Fibroblast of upper back skin (primary cell): ENCODE measurements around the gene SLC34A1.
"Not testable (repeated sequence)": the region's sequence is repeated elsewhere in the genome, so short reads cannot be mapped to it uniquely, and the experiment has no call there.

Experiments
- DNase-seq: peaks from one replicate; pipeline ENCODE4 v3.0.0-alpha.2; 2013

SLC34A1 gene

DNA sequence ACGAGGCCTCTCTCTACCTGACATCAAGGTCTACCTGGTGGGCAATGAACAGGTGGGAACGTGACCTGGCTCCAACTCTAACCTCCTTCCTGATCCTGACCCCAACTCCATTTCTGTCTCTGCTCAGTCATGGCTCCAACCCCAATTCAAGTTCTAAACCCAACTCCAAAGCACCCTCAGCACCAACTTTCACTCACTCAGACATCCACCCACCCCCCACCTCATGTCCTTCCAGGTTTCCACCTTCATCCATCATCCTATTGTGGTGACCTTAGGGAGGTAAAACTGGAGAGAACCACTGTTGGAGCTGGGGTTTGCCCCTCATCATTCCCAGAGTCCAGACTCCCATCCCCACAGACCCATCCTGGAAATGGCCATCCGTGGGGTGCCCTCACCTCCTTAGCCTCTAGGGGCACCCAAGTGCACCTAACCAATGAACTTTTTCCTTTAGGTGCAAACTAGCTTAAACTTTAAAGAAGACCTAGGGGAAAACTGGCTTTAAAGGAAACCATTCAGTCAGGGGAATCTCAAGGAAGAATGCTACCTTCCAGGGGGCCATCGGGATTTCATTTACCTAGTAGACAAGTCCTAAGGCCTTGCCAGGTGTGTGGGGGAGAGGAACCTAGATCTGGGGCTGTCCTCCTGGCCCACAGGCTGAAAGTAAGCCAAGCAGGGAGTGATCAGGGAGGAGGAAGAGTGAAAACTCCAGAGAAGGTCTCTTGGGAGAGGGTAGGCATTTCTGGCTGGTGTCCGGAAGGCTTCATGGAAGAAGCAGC, 15.2 kb upstream of the SLC34A1 start:
- DNase-seq, result peak; percentile 13

DNA sequence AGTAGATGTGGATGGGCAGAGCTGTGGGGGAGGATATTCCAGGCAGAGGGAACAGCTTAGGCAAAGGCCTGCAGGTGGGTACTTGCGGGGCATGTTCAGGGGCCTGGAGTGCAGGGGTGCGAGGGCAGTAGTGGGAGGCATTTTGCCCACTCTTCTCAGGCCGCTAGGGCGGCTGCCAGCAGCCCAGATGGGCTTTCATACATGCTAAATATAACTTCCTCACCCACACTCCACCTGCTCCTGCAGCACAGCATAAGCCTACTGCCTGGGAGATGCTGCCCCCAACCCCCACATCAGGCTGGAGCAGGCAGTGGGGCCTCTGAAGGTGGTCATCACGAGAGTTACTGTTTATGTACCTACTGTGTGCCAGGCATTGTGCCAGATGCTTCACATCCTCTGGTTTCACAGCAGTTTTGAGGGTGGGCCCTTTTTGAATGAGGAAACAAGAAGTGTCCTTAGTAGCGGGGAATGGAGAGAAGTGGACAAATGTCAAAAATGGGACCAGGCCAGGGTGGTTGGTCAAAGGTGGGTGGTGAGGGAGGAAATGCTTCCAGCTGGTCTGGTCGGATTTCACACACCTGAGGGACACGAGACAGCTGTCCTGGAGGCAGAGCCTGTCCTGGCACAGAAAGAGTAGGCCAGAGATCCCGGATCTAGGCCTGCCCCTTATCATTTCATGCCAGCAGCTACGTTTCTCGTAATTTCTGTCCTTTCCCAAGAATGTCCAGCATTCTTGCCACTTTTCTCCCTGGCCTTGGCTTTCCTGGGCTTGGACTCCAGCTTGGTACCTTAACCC, 14.4 kb upstream of the SLC34A1 start:
- DNase-seq, result no peak

- peak; percentile 79 for DNase-seq
Measured at GRCh38 chr5:177370488-177371119, 13.6 kb upstream of the SLC34A1 start.

- DNase-seq, result no peak
Measured at GRCh38 chr5:177371120-177372033, 12.9 kb upstream of the SLC34A1 start.

GRCh38 chr5:177372034-177372896, 12.0 kb upstream of the SLC34A1 start:
- DNase-seq, result no peak

DNA sequence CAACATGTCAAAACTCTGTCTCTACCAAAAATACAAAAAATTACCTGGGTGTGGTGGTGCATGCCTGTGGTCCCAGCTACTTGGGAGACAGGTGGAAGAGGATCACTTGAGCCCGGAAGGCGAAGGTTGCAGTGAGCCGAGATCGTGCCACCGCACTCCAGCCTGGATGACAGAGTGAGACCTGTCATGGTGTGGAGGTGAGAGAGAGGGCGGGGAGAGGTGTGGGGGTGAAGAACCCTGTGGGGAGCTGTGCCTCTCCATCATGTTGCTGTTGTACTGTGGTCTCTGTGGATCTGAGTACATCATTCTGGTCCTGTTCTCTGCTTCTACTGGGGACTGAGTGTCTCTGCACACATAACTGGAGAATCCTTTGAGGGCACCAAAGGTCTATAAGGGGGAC, 11.3 kb upstream of the SLC34A1 start:
- no peak for DNase-seq

GRCh38 chr5:177373806-177374205, 10.4 kb upstream of the SLC34A1 start:
- no peak for DNase-seq

- DNase-seq, result no peak
Measured at GRCh38 chr5:177374211-177374610, 10.0 kb upstream of the SLC34A1 start.

GRCh38 chr5:177375516-177375915, 8.7 kb upstream of the SLC34A1 start:
- DNase-seq, result not testable (repeated sequence)

DNA sequence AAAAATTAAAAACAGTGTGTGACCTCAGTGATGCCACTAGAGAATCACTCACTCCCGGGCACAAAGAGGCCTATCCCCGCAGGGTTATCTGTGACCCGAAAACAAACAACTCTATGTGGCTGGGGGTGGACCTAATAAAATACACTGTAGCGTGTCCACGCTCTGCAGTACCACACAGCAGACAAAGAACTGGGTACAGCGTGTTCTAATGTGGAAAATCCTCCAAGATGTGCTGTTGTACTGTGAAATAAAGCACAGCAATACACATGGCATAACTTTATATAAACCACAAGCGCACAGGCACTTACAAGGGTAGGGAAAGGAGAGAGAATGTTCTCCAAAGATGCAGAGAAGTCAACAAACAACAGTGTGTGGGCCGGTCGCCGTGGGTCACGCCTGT, 8.1 kb upstream of the SLC34A1 start:
- DNase-seq, result no peak

DNA sequence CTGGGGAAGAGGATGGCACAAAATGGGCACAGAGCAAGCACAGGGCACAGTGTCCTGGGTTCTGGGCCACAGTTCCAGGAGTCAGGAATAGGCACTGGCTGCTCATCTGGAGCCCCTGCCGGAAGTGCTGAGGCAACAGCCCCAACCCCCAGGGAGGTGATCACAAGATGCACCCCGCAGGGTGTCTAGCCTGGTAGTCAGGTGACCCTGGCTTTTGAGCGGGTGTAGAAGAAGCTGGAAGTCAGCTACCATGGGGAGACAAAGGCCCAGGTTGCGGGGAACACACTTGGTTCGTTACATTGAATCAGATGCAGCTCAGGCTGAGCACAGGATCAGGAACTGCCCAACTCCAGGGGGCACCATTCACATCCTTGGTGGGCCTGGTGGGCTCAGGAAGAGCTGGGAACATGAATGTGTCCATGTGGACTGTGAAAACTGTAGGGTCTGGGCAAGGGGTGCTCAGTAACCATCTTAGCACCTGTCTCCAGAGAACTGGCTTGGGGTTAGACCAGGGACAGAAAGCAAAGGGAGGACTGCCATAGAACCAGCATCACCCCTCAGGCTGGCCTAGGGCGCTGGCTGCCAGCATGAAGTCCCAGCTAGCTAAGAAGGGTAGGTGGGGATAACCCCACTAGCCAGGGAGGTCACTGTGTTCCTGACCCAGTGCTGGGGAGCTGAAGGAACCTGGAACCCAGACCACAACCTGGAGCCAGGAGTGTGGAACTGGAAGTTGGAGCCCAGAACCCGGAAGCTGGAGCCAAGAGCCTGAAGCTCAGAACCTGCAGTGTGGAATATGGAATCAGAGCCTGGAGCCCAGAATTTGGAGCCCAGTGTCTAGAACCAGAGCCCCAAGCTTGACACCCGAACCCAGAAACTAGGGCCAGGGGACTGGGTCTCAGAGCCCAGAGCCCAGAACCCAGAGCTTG, 6.1 kb upstream of the SLC34A1 start:
- no peak for DNase-seq

GRCh38 chr5:177378884-177379883, 5.0 kb upstream of the SLC34A1 start:
- DNase-seq, result peak; percentile 82

DNA sequence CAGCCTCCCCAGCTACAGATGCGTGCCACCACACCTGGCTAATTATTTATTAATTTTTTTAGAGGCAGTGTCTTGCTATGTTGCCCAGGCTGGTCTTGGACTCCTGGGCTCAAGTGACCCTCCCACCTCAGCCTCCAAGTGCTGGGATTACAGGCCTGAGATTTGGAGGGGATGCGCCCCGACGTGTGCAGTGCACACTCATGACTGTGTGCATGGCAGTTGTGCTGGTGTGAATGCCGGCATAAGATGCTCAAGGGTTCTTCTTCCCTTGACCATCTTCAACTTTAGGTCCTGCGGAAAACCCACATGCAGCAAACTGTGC, 3.5 kb upstream of the SLC34A1 start:
- DNase-seq, result no peak

DNA sequence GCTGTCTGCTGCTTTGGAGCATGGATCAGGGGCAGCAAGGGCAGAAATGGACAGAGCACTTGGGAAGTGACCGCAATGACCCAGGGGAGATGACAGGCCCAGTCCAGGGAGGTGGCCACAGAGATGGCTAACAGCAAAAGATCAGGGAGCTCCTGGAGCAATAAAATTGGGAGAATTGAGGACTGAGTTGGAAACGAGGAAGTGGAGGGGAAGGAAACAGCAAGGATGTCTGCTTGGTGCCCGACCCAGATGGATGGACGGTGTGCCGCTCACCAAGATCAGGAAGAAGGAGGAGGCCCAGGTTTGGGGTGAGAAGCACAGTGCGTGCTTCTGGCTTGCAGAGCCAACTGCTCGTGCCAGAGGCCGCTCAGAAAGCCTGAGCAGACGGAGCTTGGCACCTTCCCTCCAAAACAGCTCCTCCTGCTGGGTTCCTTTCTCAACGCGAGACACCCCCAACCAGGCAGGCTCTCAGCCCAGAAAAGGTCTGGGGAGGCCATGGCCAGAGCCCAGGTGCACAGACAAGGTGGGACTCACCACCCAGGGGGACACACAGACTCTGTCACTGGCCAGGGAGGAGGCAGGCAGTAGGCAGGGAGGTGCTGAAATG, 1.7 kb upstream of the SLC34A1 start:
- no peak for DNase-seq

- DNase-seq, result no peak
Measured at GRCh38 chr5:177383181-177383580, 1.1 kb upstream of the SLC34A1 start.

GRCh38 chr5:177385720-177386119, 1.5 kb downstream of the SLC34A1 start:
- no peak for DNase-seq

DNA sequence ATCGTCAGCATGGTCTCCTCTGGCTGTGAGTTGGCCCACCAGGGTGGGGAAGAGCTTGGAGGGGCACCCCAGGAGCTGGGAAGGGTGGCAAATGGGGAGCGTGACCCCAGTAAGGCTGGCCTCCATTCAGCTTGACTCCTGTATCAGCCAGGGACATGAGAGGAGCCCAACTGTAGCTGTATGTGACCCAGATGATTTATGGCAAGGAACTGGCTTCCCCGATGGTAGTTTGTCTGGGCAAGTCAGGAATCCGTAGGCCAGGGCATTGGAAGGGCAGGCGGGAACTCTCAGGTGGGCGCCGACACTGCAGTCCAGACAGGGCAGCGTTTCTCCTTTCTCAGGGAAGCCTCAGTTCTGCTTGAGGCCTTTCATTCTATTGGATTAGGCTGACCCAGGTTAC, 2.3 kb downstream of the SLC34A1 start:
- no peak for DNase-seq

- DNase-seq, result no peak
Measured at GRCh38 chr5:177387405-177387804, 3.2 kb downstream of the SLC34A1 start.

DNA sequence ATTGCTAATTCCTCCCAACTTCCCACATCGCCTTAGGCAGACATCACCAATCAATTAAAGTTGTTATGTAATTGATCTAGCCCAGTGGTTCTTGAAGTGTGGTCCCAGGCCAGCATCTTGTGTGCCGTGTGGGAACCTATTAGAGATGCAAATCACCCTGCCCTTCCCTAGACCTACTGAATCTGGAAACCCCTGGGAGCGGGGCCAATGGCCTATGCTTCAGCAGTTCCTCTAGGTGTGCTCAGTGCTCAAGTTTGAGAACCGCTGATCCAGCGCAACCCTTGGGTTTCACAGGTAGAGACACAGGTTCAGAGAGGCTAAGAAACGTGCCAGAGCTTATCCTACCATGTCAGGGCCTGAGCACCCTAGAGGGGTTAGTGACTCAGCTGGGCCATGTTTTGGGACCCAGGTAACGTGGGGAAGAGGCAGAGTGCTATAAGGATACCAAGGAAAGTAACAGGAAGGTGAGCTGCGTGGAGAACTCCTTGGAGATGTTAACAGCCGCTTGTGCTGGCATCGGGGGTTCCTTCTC, 4.4 kb downstream of the SLC34A1 start:
- no peak for DNase-seq
